H9 (cell line): ENCODE measurements around the gene ADTRP. TPM values are rescaled to one million over a fixed set of nuclear protein-coding genes. Genes with fewer than 3 reads are reported as not detected.

ENCODE experiments used
- DNase-seq: peaks from one replicate; pipeline ENCODE4 v3.0.0-alpha.2; 2017
- H2AFZ ChIP-seq: one replicate; pipeline ENCODE4 v1.6.1; 2013; ENCODE audit warnings: mild to moderate bottlenecking, low read length, control low read depth, moderate library complexity
- H2AK5ac ChIP-seq: 2 replicates; pipeline ENCODE4 v1.6.1; 2013; ENCODE audit warnings: low read length, control low read depth, mixed read lengths; ENCODE audit not compliant: insufficient read length
- H2BK120ac ChIP-seq: one replicate; pipeline ENCODE4 v1.6.1; 2013; ENCODE audit warnings: low read depth, mild to moderate bottlenecking, low read length, control low read depth, inconsistent platforms; ENCODE audit not compliant: poor library complexity, severe bottlenecking
- H2BK12ac ChIP-seq: 2 replicates; pipeline ENCODE4 v1.6.1; 2013; ENCODE audit warnings: low read length, control low read depth, mixed read lengths, low read depth; ENCODE audit not compliant: insufficient read length
- H2BK15ac ChIP-seq: 2 replicates; pipeline ENCODE4 v1.6.1; 2013; ENCODE audit warnings: low read depth, low read length, control low read depth
- H2BK20ac ChIP-seq: one replicate; pipeline ENCODE4 v1.6.1; 2013; ENCODE audit warnings: low read depth, mild to moderate bottlenecking, low read length, control low read depth, inconsistent platforms; ENCODE audit not compliant: poor library complexity, severe bottlenecking
- H2BK5ac ChIP-seq: 2 replicates; pipeline ENCODE4 v1.6.1; 2013; ENCODE audit warnings: low read length, control low read depth, mixed read lengths; ENCODE audit not compliant: insufficient read length
- H3K14ac ChIP-seq: 2 replicates; pipeline ENCODE4 v1.6.1; 2013; ENCODE audit warnings: low read length, control low read depth; ENCODE audit not compliant: insufficient read depth
- H3K18ac ChIP-seq: 2 replicates; pipeline ENCODE4 v1.6.1; 2013; ENCODE audit warnings: low read depth, mild to moderate bottlenecking, mixed read lengths, low read length, control low read depth; ENCODE audit not compliant: insufficient read length
- H3K23ac ChIP-seq: 2 replicates; pipeline ENCODE4 v1.6.1; 2013; ENCODE audit warnings: low read length, control low read depth, mixed read lengths, low read depth; ENCODE audit not compliant: insufficient read length
- H3K23me2 ChIP-seq: 2 replicates; pipeline ENCODE4 v1.6.1; 2013; ENCODE audit warnings: low read depth, mild to moderate bottlenecking, mixed read lengths, low read length, control low read depth; ENCODE audit not compliant: insufficient read length, poor library complexity, severe bottlenecking
- H3K27ac ChIP-seq: 2 replicates; pipeline ENCODE4 v1.5.1; 2013; ENCODE audit warnings: low read length, control low read depth, mixed read lengths, low read depth; ENCODE audit not compliant: insufficient read length
- H3K27me3 ChIP-seq: 2 replicates; pipeline ENCODE4 v1.6.1; 2013; ENCODE audit warnings: low read length, control low read depth, inconsistent platforms; ENCODE audit not compliant: insufficient read depth
- H3K4ac ChIP-seq: 2 replicates; pipeline ENCODE4 v1.6.1; 2013; ENCODE audit warnings: low read depth, mild to moderate bottlenecking, control low read depth, inconsistent platforms, low read length, moderate library complexity
- H3K4me1 ChIP-seq: 2 replicates; pipeline ENCODE4 v1.6.1; 2013; ENCODE audit warnings: low read length, control low read depth, inconsistent platforms; ENCODE audit not compliant: insufficient read depth
- H3K4me2 ChIP-seq: 2 replicates; pipeline ENCODE4 v1.6.1; 2013; ENCODE audit warnings: low read length, control low read depth, mixed read lengths; ENCODE audit not compliant: insufficient read length, insufficient read depth
- H3K56ac ChIP-seq: 2 replicates; pipeline ENCODE4 v1.6.1; 2013; ENCODE audit warnings: low read depth, mild to moderate bottlenecking, mixed read lengths, low read length, control low read depth; ENCODE audit not compliant: insufficient read length
- H3K79me1 ChIP-seq: 2 replicates; pipeline ENCODE4 v1.6.1; 2013; ENCODE audit warnings: low read depth, mild to moderate bottlenecking, moderate library complexity, low read length, control low read depth, inconsistent platforms; ENCODE audit not compliant: insufficient read depth, poor library complexity, severe bottlenecking
- H3K79me2 ChIP-seq: 2 replicates; pipeline ENCODE4 v1.6.1; 2013; ENCODE audit warnings: low read length, control low read depth, inconsistent platforms; ENCODE audit not compliant: insufficient read depth
- H3K9ac ChIP-seq: 2 replicates; pipeline ENCODE4 v1.6.1; 2013; ENCODE audit warnings: low read length, control low read depth, mixed read lengths; ENCODE audit not compliant: insufficient read length; ENCODE audit errors: extremely low read depth
- H3K9me3 ChIP-seq: one replicate; pipeline ENCODE4 v1.6.1; 2013; ENCODE audit warnings: low read depth, low read length, inconsistent platforms; ENCODE audit not compliant: control insufficient read depth
- H3T11ph ChIP-seq: one replicate; pipeline ENCODE4 v1.6.1; 2013; ENCODE audit warnings: mild to moderate bottlenecking, low read length, control low read depth, inconsistent platforms
- H4K20me1 ChIP-seq: one replicate; pipeline ENCODE4 v1.6.1; 2013; ENCODE audit not compliant: control insufficient read depth, insufficient read length, insufficient read depth
- H4K5ac ChIP-seq: 2 replicates; pipeline ENCODE4 v1.6.1; 2013; ENCODE audit warnings: low read depth, mild to moderate bottlenecking, mixed read lengths, low read length, control low read depth; ENCODE audit not compliant: insufficient read length
- H4K8ac ChIP-seq: replicated peaks from 2 replicates; pipeline ENCODE4 v1.6.1; 2013; ENCODE audit warnings: low read length, control low read depth, mixed read lengths, low read depth; ENCODE audit not compliant: insufficient read length
- H4K91ac ChIP-seq: 2 replicates; pipeline ENCODE4 v1.6.1; 2013; ENCODE audit warnings: low read depth, mild to moderate bottlenecking, moderate library complexity, mixed read lengths, low read length, control low read depth; ENCODE audit not compliant: insufficient read length
- H3K27ac Mint-ChIP-seq, 3 experiments: 2 replicates in 2 of 3; 3 replicates in 1 of 3; pipeline ENCODE4 v1.8.0; 2020 to 2021; ENCODE audit warnings: mixed read lengths in 3 of 3, mild to moderate bottlenecking in 1 of 3, moderate library complexity in 1 of 3
- H3K27me3 Mint-ChIP-seq: 2 replicates; pipeline ENCODE4 v1.8.0; 2021; ENCODE audit warnings: low read depth, mild to moderate bottlenecking, moderate library complexity, mixed read lengths
- H3K36me3 Mint-ChIP-seq, 3 experiments: 2 replicates in 2 of 3; 3 replicates in 1 of 3; pipeline ENCODE4 v1.8.0; 2020 to 2021; ENCODE audit warnings: low read depth in 3 of 3, mixed read lengths in 3 of 3; ENCODE audit not compliant: insufficient read depth in 1 of 3
- H3K4me1 Mint-ChIP-seq, 2 experiments: 2 replicates each; pipeline ENCODE4 v1.8.0; 2020; ENCODE audit warnings: mixed read lengths in 2 of 2
- H3K4me3 Mint-ChIP-seq, 2 experiments: 2 replicates in 1 of 2; 3 replicates in 1 of 2; pipeline ENCODE4 v1.8.0; 2020 to 2021; ENCODE audit warnings: mild to moderate bottlenecking in 2 of 2, mixed read lengths in 2 of 2, moderate library complexity in 1 of 2
- H3K9me3 Mint-ChIP-seq, 2 experiments: 2 replicates in 1 of 2; 3 replicates in 1 of 2; pipeline ENCODE4 v1.8.0; 2020; ENCODE audit warnings: mild to moderate bottlenecking in 2 of 2, mixed read lengths in 2 of 2, moderate library complexity in 1 of 2
- WGBS: extraction: QIAGEN DNeasy Blood & Tissue Kit; methylation state at CpG from one replicate; pipeline ENCODE4 v1.1.7; 2013; ENCODE audit warnings: missing lambda C conversion rate, low lambda C conversion rate, mixed read lengths; ENCODE audit not compliant: insufficient read length; ENCODE audit errors: extremely low coverage; 5-methylcytosine and 5-hydroxymethylcytosine counted together
- total RNA-seq: library from RNA; stranded (reverse); gene quantifications from 2 replicates; pipeline ENCODE4 v1.2.1, GENCODE V29; 2021
- TF ChIP-seq, protein P1 (sequence below): fragments of 200-600 bp; sonication (generic); conservative IDR thresholded peaks from 3 replicates; pipeline ENCODE4 v1.8.0; 2021; ENCODE audit warnings: antibody characterized with exemption, mild to moderate bottlenecking

Gene ADTRP
- total RNA-seq, 1 experiment from 2014 or later: not detected

DNA sequence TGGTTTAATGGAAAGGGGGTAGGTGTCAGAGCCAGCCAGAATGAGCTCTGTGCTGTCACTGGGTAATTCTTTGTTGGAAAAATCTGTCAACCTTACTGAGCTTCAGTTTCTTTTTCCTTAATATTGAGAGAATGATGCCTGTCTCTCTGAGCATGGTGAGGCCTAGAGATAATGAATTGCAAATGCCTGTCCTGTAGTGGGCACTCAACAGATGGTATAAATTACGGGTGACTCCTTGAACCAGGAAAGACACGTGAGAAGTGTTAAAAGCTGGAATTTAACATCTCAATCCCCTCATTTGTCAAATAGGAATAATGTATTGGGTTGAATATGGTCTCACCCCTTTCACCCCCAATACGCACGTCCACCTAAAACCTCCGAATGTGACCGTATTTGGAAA, 74.9 kb downstream of the ADTRP start:
- Histone ChIP-seq H3K9ac (no peak overlapping the region), H3K18ac (no peak overlapping the region), H2BK5ac (no peak overlapping the region), H3K79me2 (no peaks in the 10 kb centered on the region), H2BK15ac (no peak overlapping the region), H3T11ph (no peak overlapping the region), H3K23ac (no peak overlapping the region), H4K20me1 (no peaks in the 10 kb centered on the region), H3K56ac (no peak overlapping the region), H2BK20ac (no peak overlapping the region), H3K27ac (no peak overlapping the region), H4K91ac (no peak overlapping the region), H2BK120ac (no peak overlapping the region), H3K14ac (no peak overlapping the region), H2BK12ac (no peak overlapping the region), H2AFZ (no peak overlapping the region), H3K23me2 (no peaks in the 10 kb centered on the region), H4K8ac (no peak overlapping the region), H3K9me3 (no peaks in the 10 kb centered on the region), H3K4me2 (no peak overlapping the region), H3K4ac (no peak overlapping the region), H2AK5ac (no peak overlapping the region), H4K5ac (no peak overlapping the region), H3K27me3 (no peaks in the 10 kb centered on the region), H3K79me1 (no peaks in the 10 kb centered on the region), H3K4me1 (no peaks in the 10 kb centered on the region)
- H3K4me1 Mint-ChIP-seq: no peaks in the 10 kb centered on the region; a peak in 1 of 4 replicates
- no peaks in the 10 kb centered on the region for H3K27me3 Mint-ChIP-seq
- TF ChIP-seq, protein P1, sequence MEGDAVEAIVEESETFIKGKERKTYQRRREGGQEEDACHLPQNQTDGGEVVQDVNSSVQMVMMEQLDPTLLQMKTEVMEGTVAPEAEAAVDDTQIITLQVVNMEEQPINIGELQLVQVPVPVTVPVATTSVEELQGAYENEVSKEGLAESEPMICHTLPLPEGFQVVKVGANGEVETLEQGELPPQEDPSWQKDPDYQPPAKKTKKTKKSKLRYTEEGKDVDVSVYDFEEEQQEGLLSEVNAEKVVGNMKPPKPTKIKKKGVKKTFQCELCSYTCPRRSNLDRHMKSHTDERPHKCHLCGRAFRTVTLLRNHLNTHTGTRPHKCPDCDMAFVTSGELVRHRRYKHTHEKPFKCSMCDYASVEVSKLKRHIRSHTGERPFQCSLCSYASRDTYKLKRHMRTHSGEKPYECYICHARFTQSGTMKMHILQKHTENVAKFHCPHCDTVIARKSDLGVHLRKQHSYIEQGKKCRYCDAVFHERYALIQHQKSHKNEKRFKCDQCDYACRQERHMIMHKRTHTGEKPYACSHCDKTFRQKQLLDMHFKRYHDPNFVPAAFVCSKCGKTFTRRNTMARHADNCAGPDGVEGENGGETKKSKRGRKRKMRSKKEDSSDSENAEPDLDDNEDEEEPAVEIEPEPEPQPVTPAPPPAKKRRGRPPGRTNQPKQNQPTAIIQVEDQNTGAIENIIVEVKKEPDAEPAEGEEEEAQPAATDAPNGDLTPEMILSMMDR: no peak
- H3K9me3 Mint-ChIP-seq: no peaks in the 10 kb centered on the region
- H3K27ac Mint-ChIP-seq: peak overlapping the region in 1 of 3 experiments; percentile 78; a peak in 1 of 7 replicates
- WGBS: no CpG with 5 or more reads among the region's 6 CpGs
- no peak overlapping the region for H3K4me3 Mint-ChIP-seq
- DNase-seq: no peak
- H3K36me3 Mint-ChIP-seq: no peaks in the 10 kb centered on the region
